ENCODE data around the gene CAMKK1.
A peak's percentile ranks its signal among the peaks of the same experiment; 100 is the strongest.

The CAMKK1 gene

DNA sequence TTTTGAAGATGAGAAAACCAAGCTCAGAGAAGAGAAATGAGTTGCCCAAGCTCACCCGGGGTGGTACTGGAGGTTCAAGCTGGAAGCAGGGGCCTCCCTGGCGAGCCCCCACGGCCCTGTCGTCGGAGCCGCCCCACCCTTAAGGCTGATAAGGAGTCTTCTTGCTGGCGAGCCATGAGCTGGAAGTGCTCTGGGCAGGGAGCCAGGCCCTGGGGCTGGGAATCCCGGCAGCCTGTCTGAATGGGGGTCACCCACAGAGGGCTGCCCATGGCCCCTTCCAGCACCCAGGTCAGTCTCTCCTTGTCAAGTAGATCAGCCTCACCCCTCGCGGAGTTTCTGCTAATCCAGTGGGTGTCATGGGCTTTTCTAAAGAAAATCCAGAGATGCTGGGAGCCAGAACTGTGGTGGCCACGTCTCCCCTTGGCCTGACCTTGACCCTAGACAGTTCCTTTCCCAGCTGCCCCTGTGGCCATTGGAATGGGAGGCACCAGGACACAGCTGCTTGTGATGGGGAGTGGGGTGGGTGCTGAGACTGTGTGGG lies 24.6 kb upstream of the CAMKK1 start:
- no peak for DNase-seq

DNA sequence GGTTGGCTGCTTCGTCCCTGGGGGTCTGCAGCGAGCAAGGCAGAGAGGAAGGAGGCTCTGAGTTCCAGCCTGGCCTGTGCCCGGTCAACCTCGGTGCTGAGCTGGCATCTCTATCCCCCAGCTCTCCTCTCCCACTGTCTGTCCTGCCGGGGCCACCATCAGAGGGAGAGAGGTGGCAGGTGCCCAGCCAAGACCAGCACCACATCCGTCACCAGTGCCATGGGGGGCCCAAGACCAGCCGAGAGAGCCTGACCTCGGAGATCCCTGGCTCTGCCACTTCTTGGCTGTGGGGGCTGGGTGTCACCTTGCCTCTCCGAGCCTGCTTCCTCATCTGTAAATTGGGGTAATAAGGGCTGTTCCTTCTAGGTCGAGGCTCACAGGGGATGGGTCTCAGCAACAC lies 24.0 kb upstream of the CAMKK1 start:
- no peak for DNase-seq

GRCh38 chr17:3915995-3916696 lies 23.3 kb upstream of the CAMKK1 start, which contains the start of gene P2RX1:
Gene P2RX1 (minus strand): TSS chr17:3916465. CDS start chr17:3916225, 240 bp downstream.
- DNase-seq, result no peak

DNA sequence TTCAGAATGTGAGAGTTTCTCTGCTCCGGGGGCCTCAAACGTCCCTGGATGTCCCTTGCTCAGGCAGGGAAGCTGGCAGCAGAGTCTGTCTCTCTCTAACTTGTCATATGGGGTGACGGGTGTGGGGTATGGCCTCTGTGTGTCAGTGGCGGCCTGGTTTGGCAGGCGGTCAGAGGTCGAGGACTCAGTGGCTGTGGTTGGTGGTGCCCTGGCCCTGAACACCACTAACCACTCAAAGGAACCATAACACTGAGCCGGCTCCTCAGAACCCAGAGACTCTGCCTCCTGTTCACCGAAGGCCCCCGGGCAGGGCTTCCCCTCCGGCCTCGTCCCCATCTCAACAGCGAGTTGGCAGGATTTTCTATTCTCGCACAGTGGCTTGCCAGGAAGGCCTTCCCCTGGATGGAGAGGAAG lies 22.7 kb upstream of the CAMKK1 start:
- DNase-seq, result no peak

GRCh38 chr17:3914312-3914670 lies 21.4 kb upstream of the CAMKK1 start:
- DNase-seq, result no peak

DNA sequence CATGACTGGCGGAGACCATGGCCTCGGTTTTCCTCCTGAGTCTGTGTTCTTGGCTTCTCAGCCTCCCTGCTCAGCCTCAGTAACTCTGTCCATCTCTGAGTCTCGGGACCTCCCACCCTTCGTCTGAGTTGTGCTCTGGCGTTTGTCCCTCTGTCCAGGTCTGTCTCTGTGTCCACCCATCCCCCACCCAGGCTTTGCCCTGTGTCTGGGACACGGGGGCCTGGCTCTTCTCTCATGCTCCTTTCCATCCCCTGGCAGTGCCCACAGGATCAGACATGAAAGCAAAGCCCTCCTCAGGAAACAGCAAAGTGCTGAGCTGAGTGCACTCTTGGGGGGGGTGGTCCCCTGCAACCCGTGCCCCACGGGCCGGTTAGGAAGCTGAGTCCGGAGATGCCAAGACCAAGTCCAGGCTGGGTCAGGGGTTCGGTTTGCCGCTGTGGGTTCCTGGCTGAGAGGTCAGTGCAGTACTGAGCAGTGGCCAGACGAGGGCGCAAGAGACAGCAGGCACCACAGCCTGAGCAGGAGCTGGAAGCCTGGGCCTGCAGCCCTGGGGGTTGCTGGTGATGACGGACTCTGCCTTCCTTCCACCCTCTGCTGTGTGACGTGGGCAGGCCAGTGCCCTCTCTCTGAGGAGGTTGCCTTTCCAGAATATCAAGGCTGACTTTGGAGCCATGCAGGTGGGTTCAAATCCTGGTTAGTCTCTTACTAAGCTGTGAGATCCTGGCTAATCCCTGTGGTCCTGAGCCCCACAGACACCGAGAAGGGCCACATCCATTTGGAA lies 20.9 kb upstream of the CAMKK1 start:
- DNase-seq, result peak; percentile 72

- DNase-seq, result no peak
Observed at GRCh38 chr17:3912827-3913226, 20.0 kb upstream of the CAMKK1 start.

- DNase-seq, result no peak
Observed at GRCh38 chr17:3911271-3912053, 18.6 kb upstream of the CAMKK1 start.

GRCh38 chr17:3910420-3911270 lies 17.8 kb upstream of the CAMKK1 start:
- DNase-seq, result no peak

DNA sequence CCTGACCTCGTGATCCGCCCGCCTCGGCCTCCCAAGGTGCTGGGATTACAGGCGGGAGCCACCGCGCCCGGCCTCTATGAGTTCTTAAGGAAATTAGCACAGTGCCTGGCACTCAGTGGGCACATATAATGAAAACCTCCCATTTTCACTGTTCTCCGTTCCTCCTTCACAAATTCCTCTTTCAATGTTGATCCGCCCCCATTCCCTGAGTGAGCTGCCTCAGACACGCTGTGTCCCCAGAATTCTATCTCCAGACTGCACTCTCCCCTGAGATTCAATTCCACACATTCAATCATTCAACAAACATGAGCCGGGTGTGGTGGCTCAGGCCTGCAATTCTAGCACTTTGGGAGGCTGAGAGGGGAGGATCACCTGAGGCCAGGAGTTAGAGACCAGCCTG lies 16.4 kb upstream of the CAMKK1 start:
- DNase-seq, result no peak

GRCh38 chr17:3907483-3908216 lies 14.8 kb upstream of the CAMKK1 start:
- DNase-seq, result no peak

DNA sequence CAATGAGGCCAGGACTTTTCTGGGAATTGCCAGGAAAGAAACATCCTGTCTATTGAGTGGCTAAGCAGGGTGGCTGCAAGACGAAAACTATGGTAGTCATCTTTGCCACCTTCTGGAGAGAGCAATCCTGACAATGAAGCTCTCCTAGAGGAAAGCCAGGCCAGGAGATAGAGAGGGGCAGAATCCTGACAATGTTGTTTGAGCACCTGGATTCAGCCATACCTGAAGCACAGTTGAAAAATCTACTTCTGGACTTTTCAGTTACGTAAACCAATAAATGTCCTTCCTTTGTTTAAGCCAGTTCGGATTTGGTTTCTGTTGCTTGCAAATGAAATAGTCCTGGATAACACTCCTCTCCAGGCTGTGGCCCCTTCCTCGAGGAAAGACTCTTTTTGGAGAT lies 14.0 kb upstream of the CAMKK1 start:
- DNase-seq, result no peak

GRCh38 chr17:3905017-3905520 lies 12.2 kb upstream of the CAMKK1 start:
- no peak for DNase-seq

GRCh38 chr17:3904501-3904900 lies 11.6 kb upstream of the CAMKK1 start:
- no peak for DNase-seq

DNA sequence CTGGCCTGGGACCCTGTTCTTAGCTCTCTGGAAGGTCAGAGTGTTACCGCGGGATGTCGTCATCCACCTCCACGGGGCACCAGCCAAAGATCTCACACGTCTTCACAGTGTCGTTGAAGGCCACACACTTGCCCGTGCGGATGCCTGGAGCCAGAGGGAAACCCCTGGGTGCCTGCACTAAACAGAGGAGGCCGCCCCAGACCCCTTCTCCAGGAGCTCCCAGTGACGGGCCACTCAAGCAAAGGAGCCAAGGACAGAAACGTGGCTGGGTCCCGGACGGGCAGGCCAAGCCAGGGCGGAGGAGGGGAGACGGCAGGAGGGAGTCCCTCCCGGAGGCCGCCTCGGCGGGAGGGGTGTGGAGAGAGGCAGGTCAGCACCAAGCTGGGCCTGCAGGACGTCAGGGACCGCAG lies 11.0 kb upstream of the CAMKK1 start:
- DNase-seq, result no peak

DNA sequence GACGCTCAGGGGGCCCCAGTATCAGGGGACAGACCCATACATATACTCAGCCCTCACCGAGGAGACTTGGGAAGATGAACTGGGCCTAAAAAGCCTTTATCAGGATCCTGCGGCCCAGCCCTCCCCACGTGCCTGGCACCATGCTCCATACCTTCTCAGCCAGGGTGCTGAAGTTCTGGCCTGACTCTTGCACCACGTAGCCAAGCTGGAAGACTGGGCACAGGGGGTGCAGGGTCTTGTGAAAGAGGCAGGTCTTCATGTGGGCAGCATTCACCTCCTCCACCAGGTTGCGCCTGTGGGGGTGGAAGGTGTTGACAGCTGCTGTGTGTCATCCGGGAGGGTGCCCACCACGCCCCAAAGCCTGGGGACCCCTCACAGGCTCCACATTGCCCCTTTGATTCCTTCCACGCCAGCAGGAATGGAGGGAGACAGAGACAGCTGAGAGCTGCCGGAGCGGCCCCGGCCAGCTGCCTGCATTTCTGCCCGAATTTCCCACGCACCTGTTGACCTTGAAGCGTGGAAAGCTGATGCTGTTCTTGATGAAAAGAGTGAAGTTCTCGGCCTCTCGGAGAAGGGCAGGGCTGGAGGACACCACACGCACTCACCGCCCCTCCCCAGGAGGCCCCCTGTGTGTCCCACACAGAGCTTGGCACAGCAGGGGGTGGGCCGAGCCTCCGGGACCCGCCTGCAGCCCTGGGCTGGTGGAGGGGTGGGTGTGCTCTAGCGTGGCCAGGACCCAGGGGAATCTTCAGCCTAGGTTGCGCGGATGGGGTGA lies 10.4 kb upstream of the CAMKK1 start:
- DNase-seq, result no peak

DNA sequence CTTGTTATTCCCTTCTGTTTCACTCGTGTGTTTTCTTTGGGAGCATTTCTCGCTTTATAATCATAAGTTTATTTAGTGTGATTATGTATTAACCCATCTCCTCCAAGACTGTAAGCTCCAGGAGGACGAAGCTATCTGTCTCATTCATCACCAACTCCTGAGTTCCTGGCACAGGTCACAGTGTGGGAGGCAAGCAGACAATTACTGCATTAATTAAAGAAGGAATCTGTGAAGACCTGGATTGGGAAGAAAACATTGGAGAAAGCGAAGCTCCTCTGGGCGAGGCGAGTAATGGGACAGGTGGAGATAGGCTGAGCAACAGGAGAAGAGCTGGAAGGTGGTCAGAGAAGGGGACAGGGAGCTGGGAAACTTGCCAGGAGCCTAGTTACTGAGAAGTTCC lies 7.8 kb upstream of the CAMKK1 start:
- DNase-seq, result no peak

DNA sequence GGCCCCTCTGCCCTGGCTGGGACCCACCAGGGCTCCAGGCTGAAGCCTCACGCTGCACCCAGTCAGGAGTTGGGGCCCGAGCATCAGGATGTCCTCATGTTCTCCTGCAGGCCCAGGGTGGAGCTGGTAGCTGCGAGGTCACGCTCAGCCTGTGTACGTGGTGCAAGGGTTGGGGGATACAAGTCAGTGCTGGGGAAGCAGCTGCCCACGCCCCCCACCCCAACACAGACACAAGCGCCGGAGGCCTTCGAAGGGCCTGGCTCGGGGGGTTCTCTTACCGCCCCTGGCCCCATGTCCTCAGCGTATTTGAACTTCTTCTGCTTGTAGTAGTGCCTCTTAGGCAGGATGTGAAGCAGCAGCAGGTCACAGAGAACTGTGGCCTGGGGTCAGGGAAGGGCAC lies 4.9 kb upstream of the CAMKK1 start:
- DNase-seq, result no peak

DNA sequence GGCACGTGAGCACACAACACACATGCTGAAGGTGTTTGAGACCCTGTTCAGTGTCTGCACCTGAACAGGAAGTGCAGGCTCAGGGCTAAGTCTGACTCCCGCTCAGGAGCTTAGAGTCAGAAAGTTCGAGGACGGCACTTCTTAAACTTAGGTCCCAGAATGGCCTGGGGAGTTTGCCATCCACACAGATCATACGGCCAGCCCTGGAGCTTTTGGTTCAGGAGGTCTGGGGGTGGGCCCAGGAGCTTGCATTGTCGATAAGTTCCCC lies 4.0 kb upstream of the CAMKK1 start:
- DNase-seq, result no peak

DNA sequence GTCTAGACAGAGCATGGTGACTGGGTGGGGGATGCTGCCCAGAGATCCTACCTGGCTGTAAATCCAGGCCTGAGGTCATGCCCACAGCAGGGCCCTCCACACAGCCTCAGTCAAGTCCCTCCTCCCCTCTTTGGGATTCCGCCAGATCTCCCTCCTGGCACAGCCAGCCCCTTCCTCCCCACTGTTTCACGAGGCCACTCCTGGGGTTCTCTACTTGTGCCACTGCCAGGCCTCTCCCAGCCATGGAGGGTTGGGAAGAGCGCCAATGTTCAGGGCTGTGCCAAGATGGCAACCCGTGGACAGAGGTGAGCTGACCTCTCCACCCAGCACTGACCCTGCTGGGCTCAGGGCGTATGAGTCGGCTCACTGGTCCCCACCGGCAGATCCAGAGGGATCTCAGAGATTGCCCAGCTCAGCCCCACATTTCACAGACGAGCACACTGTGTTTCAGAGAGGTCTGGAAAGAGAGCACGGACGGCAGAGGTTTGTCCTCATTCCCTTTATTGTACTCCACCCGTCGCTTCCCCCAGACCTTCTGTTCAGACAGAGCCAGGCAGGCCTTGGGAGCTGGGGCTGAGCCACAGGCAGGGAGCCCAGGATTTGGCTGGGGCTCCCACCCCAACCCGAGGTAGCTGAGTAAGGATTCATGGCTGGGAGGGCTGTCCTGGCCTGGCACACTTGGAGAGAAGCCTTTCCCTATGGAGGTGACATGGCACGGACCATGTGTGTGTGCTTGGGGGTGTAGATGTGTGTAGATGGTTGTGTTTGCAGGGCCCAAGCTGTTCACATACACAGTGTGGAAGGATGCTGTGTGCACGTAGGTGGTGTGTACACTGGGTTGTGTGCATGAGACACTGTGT lies 3.5 kb upstream of the CAMKK1 start:
- no peak for DNase-seq
